ACHN (cell line): ENCODE data around the gene MTIF2.
A peak's percentile ranks its signal among the peaks of the same experiment; 100 is the strongest.
"Not testable (repeated sequence)": the region's sequence is repeated elsewhere in the genome, so short reads cannot be mapped to it uniquely, and the experiment has no call there.

Source experiments
- DNase-seq: peaks from one replicate; pipeline ENCODE4 v3.0.0-alpha.2; 2015
- in situ Hi-C: cut with HindIII; loops from 2 replicates; pipeline ENCODE4 v1.10.0; 2017; ENCODE audit warnings: low sequenced_read_pairs, low pct_ligation_motif_present, low pct_unique_long_range_greater_than_20kb

The MTIF2 gene

DNA sequence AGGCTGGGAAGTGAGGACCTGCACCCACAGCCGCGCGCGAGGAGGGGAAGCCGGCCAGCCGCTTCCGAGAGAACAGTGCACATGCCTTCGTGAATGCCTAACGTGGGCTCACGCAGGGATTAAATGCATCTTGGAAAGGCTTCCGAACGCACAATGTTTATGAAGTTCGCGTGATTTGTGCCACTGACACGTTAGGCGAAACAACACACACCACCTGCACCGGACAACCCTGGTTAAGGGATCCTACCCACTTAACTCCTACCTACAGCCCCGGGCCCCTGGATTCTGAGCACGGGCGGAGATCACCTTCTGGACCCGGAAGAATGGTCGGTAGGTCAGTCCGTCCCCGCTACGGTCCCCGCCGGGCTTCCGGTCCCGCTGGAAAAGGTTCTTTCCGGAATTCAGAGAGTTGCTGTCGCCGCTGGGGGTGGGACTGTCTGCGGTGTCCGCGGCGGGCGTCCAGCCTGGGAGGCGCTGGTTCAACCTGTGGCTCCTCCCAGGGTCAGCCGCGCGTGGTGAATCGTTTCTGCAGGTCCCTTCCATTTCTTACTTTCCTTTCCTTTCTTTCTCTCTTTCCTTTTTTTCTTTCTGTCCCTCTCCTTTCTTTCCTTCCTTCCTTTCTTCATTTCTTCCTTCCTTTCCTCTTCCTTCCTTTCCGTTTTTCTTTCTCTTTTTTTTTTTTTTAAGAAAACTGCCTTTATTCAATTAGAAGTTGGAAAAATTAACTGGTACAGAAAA, at the start of gene MTIF2:
TSS of gene MTIF2 (minus strand) at position 325 of the 738 bp plus-strand sequence. CDS start 5,373 bp downstream, outside the sequence.
- DNase-seq: peak; percentile 97
- in situ Hi-C loops: no loop called here

DNA sequence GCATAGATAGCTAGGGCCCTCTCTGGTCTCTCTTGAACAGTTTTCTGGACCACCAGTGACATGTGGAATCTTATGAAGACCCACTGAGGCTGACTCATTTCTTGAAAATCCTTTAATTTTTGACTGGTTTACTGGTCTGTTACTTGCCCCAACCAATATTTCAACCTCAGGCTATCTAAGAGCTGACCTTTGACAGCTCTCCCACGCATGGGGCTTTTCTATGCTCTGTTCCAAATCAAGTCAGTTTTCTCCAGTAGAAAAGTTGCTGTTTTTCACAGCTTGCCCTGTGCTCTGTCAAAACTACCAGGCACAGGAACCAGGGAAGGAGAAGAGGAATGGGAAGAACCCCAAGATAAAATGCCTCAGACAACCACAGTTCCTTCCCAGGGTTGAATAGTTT, 46.0 kb upstream of the MTIF2 start:
- in situ Hi-C loops: no loop called here
- peak; percentile 6 for DNase-seq

DNA sequence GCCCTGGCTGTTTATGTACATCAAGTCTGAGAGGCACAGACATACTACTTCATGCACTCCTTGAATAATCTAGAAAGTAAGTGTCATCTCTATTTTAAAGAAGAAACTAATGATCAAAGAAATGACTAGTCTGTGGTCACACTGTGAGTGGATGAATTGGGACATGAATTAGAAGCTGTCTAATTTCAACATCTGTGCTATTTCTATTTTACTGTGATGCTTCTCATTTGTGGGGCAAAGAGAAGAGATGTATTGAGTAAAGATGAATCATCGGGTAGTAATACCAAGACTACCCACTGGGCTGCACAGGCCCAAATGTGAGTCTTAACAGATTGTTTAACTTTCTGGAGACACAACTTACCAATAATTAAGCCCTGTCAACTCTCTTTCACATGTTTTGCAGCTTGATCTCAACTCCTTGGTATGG, 42.4 kb upstream of the MTIF2 start:
- DNase-seq: peak; percentile 58
- in situ Hi-C loops: no loop called here

DNA sequence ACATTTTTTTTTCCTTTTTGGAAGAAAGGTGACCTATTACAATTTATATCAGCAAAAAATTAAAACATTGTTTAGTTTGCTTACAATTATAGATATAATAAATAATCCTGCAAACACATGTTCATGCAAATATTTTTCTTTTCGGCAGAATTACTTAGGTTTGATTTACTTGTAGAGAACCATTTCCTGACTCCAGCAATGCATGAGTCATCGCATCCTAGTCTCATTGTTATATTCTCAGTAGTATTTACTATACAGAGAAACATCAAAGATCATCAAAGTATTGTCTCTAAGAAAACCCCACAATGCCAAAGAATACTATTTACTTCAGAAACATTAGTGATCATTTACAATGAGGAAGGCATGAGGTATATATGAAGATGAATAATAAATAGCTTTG, 40.4 kb upstream of the MTIF2 start:
- DNase-seq: peak; percentile 40
- in situ Hi-C loops: no loop called here

GRCh38 chr2:55302241-55302640, 33.2 kb upstream of the MTIF2 start:
- in situ Hi-C loops: no loop called here
- DNase-seq: no peak

- in situ Hi-C loops: no loop called here
- DNase-seq: no peak
These were observed 32.2 kb upstream of the MTIF2 start for GRCh38 chr2:55301277-55301676.

DNA sequence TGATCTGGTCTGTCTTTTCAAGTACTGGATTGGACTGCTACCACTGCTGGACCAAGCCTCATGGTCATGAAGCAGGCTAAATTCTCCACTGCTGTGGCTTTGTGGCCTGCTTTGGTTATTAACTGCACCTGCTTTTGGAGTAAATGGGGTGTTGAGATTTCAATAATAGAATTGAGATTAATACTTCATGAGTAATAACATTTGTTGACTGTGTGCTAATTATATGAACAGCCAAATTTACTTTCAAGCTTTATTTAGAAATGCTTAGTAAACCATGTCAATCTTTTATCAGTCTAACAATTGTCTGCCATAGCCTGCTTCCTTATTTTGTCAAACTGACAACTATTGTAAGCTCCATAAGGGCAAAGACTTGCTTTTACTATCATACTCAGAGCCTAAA, 27.4 kb upstream of the MTIF2 start:
- DNase-seq: no peak
- in situ Hi-C loops: no loop called here

DNA sequence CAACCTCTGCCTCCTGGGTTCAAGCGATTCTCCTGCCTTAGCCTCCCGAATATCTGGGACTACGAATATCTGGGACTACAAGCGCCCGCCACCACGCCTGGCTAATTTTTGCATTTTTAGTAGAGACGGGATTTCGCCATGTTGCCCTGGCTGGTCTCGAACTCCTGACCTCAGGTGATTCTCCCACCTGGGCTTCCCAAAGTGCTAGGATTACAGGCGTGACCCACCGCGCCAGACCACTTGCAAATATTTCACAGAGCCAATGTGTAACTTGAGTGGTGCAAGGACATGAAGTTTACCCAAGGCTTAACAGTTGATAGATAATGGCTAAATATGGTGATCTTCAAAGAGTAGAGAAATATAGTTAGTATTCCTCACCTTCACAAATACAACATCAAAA, 14.1 kb upstream of the MTIF2 start:
- in situ Hi-C loops: no loop called here
- DNase-seq: no peak

DNA sequence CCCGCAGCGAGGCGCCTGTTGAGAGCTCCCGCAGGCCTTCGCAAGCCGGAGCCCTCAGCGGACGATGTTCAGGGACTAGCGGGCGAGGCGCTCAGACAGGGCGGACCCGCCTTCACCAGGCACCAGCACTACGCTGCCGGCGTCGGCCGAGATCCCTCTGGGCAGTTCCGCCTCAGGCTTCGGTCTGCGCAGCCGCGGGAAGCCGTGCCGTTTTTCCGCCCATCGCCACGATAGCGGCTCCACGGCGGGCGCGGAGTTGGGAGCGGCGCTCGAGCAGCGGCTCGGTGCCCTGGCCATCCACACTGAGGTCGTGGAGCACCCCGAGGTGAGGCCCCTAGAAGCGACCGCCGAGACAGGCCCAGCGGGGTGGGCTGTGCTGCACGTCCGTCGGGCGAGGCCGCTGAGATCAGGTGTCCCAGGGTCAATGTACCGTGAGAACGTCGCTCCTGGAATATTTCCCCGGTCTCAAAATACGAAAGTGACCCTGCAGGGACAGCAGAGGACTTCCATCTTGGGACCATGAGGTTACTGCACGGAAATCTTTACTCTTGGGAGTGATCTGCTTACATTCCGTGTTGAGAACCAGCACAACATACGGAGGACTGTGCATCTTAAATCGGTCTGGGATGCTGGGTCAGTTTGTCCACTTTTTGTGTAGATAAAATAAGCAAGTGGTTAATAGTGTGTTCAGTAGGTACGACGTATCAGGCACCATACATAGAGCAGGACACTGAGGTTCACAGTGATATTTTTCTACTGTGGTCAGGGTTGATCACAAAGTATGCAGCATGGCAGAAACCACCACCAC, 13.3 kb upstream of the MTIF2 start:
- DNase-seq: peak; percentile 87
- in situ Hi-C loops: no loop called here

DNA sequence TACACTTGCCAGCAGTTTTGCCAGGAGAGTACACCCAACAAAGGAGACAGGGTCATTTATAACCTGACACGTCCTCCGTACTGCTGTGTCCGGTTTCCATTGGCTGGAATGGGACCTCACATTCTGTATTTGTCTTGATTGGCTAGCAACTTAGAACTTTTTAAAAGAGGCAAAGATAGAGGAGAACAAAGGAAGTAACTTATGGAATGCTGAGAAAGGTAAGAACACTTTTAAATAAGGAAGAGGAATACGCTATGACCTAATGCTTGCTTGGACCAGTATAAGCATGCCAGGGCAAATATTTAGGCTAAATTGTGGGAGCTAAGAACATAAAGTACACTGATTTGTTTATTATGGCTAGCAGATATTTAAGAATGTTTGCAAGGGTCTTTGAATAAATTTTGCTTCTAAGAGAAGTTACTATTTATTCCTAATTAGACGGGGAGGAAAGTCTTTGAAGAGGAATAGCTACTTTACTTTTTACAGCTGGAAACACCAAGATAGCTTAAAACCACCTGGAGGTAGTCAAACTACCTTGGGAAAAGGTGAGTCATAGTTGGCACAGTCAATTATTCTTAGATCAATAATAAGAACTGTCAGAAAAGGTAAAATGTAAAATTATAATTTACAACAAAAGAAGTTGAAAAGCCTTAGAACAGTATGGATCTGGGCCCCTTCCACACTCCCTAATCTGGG, 12.0 kb upstream of the MTIF2 start:
- DNase-seq, in situ Hi-C loops: not testable (repeated sequence)

DNA sequence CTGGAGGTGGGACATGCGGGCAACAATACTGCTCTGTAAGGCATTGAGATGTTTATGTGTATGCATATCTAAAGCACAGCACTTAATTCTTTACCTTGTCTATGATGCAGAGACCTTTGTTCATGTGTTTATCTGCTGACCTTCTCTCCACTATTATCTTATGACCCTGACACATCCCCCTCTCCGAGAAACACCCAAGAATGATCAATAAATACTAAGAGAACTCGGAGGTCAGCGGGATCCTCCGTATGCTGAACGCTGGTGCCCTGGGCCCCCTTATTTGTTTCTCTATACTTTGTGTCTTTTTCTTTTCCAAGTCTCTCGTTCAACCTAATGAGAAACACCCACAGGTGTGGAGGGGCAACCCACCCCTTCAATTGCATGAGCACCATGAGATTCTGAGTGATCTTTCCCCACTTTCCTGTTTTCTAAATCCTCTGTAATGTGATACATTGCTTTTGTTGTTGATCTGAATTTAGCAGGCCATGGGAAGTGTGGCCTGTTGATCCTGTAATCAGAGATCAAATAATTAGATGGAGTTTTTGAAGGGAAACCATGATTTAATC, 10.9 kb upstream of the MTIF2 start:
- DNase-seq, in situ Hi-C loops: not testable (repeated sequence)

DNA sequence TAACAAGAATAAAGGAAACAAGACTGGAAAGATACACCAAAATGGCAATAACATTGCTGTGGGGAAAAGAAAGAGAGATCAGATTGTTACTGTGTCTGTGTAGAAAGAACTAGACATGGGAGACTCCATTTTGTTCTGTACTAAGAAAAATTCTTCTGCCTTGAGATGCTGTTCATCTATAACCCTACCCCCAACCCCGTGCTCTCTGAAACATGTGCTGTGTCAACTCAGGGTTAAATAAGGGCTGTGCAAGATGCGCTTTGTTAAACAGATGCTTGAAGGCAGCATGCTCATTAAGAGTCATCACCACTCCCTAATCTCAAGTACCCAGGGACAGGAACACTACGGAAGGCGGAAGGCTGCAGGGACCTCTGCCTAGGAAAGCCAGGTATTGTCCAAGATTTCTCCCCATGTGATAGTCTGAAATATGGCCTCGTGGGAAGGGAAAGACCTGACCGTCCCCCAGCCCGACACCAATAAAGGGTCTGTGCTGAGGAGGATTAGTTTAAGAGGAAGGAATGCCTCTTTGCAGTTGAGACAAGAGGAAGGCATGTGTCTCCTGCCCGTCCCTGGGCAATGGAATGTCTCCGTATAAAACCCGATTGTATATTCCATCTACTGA, 10.3 kb upstream of the MTIF2 start:
- DNase-seq, in situ Hi-C loops: not testable (repeated sequence)

GRCh38 chr2:55277310-55277709, 8.3 kb upstream of the MTIF2 start:
- DNase-seq: no peak
- in situ Hi-C loops: no loop called here

GRCh38 chr2:55274346-55274745, 5.3 kb upstream of the MTIF2 start:
- in situ Hi-C loops, DNase-seq: not testable (repeated sequence)

DNA sequence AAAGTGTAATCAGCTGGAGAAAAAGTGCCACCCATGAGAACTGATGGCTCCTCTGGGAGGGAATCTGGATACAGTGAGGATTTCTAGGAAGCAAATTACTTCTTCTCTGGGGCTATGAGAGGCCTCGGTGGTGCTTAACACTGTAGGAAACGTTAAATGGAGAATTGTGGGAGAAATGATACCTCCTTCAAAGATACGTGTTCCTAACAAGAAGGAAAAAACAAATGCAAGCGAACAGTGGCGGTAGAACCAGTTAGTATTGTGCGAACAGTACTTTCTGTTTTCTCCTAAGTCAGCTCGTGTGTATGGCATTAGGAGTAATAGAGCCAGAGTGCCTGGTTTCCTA, 587 bp upstream of the MTIF2 start:
- in situ Hi-C loops: no loop called here
- DNase-seq: no peak

GRCh38 chr2:55268288-55268906, 634 bp downstream of the MTIF2 start:
- in situ Hi-C loops: no loop called here
- DNase-seq: peak; percentile 32

DNA sequence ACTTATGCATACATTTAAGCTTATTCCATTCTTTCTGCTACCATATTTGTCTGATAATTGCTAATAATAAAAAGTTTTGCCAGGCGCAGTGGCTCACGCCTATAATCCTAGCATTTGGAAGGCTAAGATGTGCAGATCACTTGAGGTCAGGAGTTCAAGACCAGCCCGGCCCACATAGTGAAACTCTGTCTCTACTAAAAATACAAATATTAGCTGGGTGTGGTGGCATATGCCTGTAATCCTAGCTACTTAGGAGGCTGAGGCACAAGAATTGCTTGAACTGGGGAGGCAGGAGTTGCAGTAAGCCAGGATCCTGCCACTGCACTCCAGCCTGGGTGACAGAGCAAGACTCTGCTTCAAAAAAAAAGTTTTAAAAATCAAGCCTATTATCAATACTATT, 9.4 kb downstream of the MTIF2 start:
- in situ Hi-C loops, DNase-seq: not testable (repeated sequence)

DNA sequence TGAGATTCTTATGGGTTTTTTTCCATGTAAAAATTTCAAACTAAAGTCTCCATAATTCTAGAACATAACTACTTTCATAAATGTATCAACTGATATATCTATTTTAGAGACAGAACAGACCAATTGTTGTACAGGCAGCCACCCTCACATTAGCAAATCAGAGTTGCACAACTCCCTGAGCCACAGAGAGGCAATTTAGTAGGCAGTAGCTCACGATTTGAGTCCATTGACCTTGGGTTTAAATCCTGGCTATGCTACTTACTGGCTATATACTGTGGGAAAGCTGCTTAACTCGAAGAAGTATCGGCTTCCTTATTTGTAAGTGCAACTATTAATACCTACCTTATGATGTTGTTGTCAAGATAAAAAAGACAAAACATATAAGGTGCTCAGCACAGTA, 16.2 kb downstream of the MTIF2 start:
- in situ Hi-C loops: no loop called here
- DNase-seq: no peak
